Pancreas (tissue), 10 donors: ENCODE data around the gene CANT1. TPM values are rescaled to one million over a fixed set of nuclear protein-coding genes. Genes with fewer than 3 reads are reported as not detected.

ENCODE experiments used
- ATAC-seq, 4 donors: fragments of 200-7000 bp; cut with Tn5 transposase; one replicate each; pipeline versions ENCODE4 v1.8.0 to v1.9.1; 2020; ENCODE audit warnings: mild to moderate bottlenecking in 4 of 4, moderate library complexity in 4 of 4
- DNase-seq, 6 donors: peaks; one replicate each; pipeline ENCODE4 v3.0.0-alpha.2; 2020
- FAIRE-seq: peaks from 2 replicates; lab custom pipeline; 2012; peaks lifted over from hg19 to GRCh38; lab: Jason Lieb, UNC
- H3K27ac ChIP-seq, 4 donors: fragments of 200-600 bp; sonication (generic); 1 replicate in 3 of 4; 2 replicates in 1 of 4; pipeline versions ENCODE4 v1.5.0 to v1.8.0; 2020
- H3K27me3 ChIP-seq, 4 donors: fragments of 200-600 bp; one replicate each; pipeline ENCODE4 v1.8.0; 2021
- H3K36me3 ChIP-seq, 3 donors: fragments of 200-600 bp; sonication (generic) in 1 of 3; one replicate each; pipeline versions ENCODE4 v1.5.0 to v1.8.0; 2020 to 2021
- H3K4me1 ChIP-seq, 3 donors: fragments of 200-600 bp; one replicate each; pipeline ENCODE4 v1.8.0; 2021
- H3K4me3 ChIP-seq, 4 donors: fragments of 200-600 bp; sonication (generic) in 2 of 4; one replicate each; pipeline versions ENCODE4 v1.5.0 to v1.8.0; 2020 to 2021
- H3K9me3 ChIP-seq, 4 donors: fragments of 200-600 bp; one replicate each; pipeline ENCODE4 v1.8.0; 2021
- WGBS, 2 donors: extraction: QIAGEN DNeasy Blood & Tissue Kit; methylation state at CpG; one replicate each; pipeline ENCODE4 v1.1.7; 2013; 5-methylcytosine and 5-hydroxymethylcytosine counted together
- intact Hi-C, 3 donors: fragments of 100-400 bp; cut with DNase I; formaldehyde crosslinking; loops; one replicate each; pipeline versions ENCODE4 v1.11.1 to v1.14.2; 2022
- polyA plus RNA-seq, 2 donors: library from polyadenylated mRNA; stranded (reverse); fragments of 200-250 nt; gene quantifications; one replicate each; pipeline ENCODE4 v1.2.3, GENCODE V29; 2013
- total RNA-seq, 6 donors: library from RNA; stranded (reverse); fragmentation: NEBNext Ultra II Directional in 4 of 6; extraction: Animal tissue kit (Norgen Biotek cat#: 25700) in 4 of 6; gene quantifications; one replicate each; pipeline versions ENCODE4 v1.2.1 to v1.2.4, GENCODE V29; 2021 to 2023
- TF ChIP-seq, protein P1 (sequence below), 4 donors: fragments of 200-600 bp; sonication (generic) in 3 of 4; IDR thresholded peaks; one replicate each; pipeline versions ENCODE4 v1.5.0 to v1.8.0; 2021; ENCODE audit warnings: antibody characterized with exemption in 4 of 4
- donor health status: healthy with polysubstance abuse.
- donor health status: DM: no; HTN: no; CAD: no; lungs with moderate emphysema.
- donor health status: DM: no; HTN: no; CAD: no.
- donor health status: control.
- donor health status: control.
- donor health status: Bipolar disorder and iron deficiency.
- donor health status: DM: yes; HTN: yes; CAD: no.
- donor health status: DM: no; HTN: no; CAD: no.
- donor health status: DM: no; HTN: no; CAD: no.
- donor health status: DM: yes; HTN: yes; CAD: no.

Gene CANT1
- total and polyA plus RNA-seq, 8 donors, result 7.4 to 45.0 (median 25.5) TPM

DNA sequence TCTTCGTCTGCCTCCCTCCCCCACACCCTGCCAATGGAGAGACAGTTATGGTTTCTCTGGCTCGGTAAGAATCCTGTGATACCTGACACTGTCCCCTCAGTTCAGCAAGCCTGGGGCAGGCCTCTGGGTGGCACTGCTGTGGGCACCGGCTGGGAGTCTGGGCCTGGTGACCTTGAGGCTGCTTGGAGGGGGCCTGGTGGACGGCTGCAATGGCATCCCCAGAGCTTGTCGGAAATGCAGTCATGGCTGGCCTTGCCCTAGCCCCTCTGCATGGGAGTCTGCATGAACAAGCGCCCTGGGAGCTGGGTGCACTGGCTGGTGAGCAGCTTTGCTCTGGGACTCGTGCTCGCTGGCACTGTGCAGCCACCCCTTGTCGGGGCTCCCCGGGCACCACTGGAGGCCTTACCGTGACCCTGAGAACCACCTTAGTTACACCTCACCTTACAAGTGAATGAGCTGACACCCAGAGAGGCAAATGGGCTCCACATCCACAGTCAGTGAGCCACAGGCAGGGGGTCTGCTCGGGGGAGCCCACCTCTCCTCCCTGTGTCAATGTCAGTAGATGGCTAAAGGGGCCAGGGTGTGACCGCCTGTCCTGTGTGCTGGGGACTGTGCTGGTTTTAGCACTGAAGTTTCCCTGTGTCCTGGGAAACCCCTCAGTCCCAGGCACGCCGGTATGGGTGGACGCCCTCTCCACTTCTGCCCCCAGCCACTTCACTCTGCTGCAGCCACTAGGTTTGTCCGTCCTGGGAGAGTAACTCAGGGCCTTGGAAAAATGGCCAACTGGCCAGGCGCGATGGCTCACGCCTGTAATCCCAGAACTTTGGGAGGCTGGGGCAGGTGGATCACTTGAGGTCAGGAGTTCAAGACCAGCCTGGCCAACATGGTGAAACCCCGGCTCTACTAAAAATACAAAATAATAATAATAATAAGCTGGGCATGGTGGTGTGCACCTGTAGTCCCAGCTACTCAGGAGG, 31.3 kb downstream of the CANT1 start:
- no peaks in the 10 kb centered on the region for H3K36me3 ChIP-seq
- DNase-seq (peak in 3 of 6 donors; percentile 46 to 78 (median 57)), ATAC-seq (peak in 2 of 4 donors; percentile 7 to 13), FAIRE-seq (no peak)
- H3K27me3 ChIP-seq, result no peaks in the 10 kb centered on the region
- H3K4me3 ChIP-seq, result peak overlapping the region in 1 of 4 donors; percentile 40
- peaks cover 0 to 11% (median 6%) of the 10 kb centered on the region in 3 donors for H3K4me1 ChIP-seq
- no peaks in the 10 kb centered on the region for H3K9me3 ChIP-seq
- intact Hi-C loops, result no loop called here
- TF ChIP-seq, protein P1, sequence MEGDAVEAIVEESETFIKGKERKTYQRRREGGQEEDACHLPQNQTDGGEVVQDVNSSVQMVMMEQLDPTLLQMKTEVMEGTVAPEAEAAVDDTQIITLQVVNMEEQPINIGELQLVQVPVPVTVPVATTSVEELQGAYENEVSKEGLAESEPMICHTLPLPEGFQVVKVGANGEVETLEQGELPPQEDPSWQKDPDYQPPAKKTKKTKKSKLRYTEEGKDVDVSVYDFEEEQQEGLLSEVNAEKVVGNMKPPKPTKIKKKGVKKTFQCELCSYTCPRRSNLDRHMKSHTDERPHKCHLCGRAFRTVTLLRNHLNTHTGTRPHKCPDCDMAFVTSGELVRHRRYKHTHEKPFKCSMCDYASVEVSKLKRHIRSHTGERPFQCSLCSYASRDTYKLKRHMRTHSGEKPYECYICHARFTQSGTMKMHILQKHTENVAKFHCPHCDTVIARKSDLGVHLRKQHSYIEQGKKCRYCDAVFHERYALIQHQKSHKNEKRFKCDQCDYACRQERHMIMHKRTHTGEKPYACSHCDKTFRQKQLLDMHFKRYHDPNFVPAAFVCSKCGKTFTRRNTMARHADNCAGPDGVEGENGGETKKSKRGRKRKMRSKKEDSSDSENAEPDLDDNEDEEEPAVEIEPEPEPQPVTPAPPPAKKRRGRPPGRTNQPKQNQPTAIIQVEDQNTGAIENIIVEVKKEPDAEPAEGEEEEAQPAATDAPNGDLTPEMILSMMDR (IDR thresholded peaks at IDR 0.05), result no peak
- no peak overlapping the region for H3K27ac ChIP-seq
- 66% methylated on average over 21 of the region's 21 CpGs for WGBS, 2 donors

DNA sequence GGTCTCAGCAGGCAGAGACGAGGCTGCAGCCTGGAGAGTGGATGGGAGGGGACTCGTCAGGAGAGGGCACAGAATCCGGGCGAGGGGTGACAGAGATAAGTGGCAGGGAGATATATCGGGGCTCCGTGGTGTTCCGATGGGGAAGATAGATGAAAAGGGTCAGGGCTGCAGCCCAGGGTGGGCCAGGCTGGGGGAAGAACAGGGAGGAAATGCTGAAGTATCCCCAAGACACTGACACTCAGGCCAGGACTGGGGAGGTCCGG, 32.0 kb downstream of the CANT1 start:
- no peaks in the 10 kb centered on the region for H3K9me3 ChIP-seq
- intact Hi-C loops, result no loop called here
- ATAC-seq (no peak), DNase-seq (peak in 1 of 6 donors; percentile 56), FAIRE-seq (no peak)
- peaks cover 0 to 11% (median 6%) of the 10 kb centered on the region in 3 donors for H3K4me1 ChIP-seq
- no peak overlapping the region for H3K27ac ChIP-seq
- 70 to 72% methylated on average over 8 of the region's 8 CpGs for WGBS, 2 donors
- TF ChIP-seq, protein P1 (IDR thresholded peaks at IDR 0.05), result no peak
- H3K27me3 ChIP-seq, result no peaks in the 10 kb centered on the region
- H3K4me3 ChIP-seq, result peak overlapping the region in 1 of 4 donors; percentile 40
- H3K36me3 ChIP-seq, result no peaks in the 10 kb centered on the region

- Histone ChIP-seq H3K9me3 (no peaks in the 10 kb centered on the region), H3K27ac (no peak overlapping the region), H3K4me3 (no peak overlapping the region), H3K27me3 (no peaks in the 10 kb centered on the region), H3K36me3 (no peaks in the 10 kb centered on the region), H3K4me1 (peaks cover 0 to 11% (median 6%) of the 10 kb centered on the region in 3 donors)
- TF ChIP-seq, protein P1 (IDR thresholded peaks at IDR 0.05), result no peak
- FAIRE-seq (no peak), DNase-seq (peak in 1 of 6 donors; percentile 38), ATAC-seq (no peak)
- intact Hi-C loops, result no loop called here
- WGBS, 2 donors, result 76 to 89% methylated on average over 20 of the region's 20 CpGs
Measured at GRCh38 chr17:78976907-78977680, 32.5 kb downstream of the CANT1 start.

- ATAC-seq (peak; percentile 54 to 76 (median 66)), FAIRE-seq (no peak), DNase-seq (peak; percentile 68 to 82 (median 76))
- Histone ChIP-seq H3K36me3 (no peaks in the 10 kb centered on the region), H3K4me1 (peaks cover 6 to 15% (median 8%) of the 10 kb centered on the region in 3 donors), H3K9me3 (no peaks in the 10 kb centered on the region), H3K27me3 (no peaks in the 10 kb centered on the region), H3K4me3 (peak overlapping the region in 1 of 4 donors; percentile 2), H3K27ac (peak overlapping the region; percentile 19 to 51 (median 38))
- intact Hi-C loops, result loop anchor here in 1 of 3 donors (5.0 kb wide), 2 partner anchors 108 to 478 kb away; no protein-coding TSS in a partner anchor
- whole genome bisulfite sequencing, 2 donors, result 52 to 64% methylated on average over 30 of the region's 30 CpGs
- TF ChIP-seq, protein P1 (IDR thresholded peaks at IDR 0.05), result no peak
Measured at GRCh38 chr17:78974635-78975591, 34.7 kb downstream of the CANT1 start.
